Measurements from ENCODE around the gene ATRNL1.

GRCh38 chr10:115379064-115379463 is 285.9 kb downstream of the ATRNL1 start:
- TF ChIP-seq CTCF (IDR thresholded peaks at IDR 0.05) (no peak), POLR2A (IDR thresholded peaks at IDR 0.05) (no peak), POLR2AphosphoS5 (IDR thresholded peaks at IDR 0.05) (no peak)

Data from prostate gland (tissue), 2 donors.